HCT116 (cell line): Measurements from ENCODE around the gene FBXO31. TPM values are rescaled to one million over a fixed set of nuclear protein-coding genes. Genes with fewer than 3 reads are reported as not detected.

Experiments used
- ATAC-seq: fragments of 200-7000 bp; cut with Tn5 transposase; 2 replicates; pipeline ENCODE4 v1.9.1; 2020; ENCODE audit warnings: mild to moderate bottlenecking, moderate library complexity
- BruUV-seq: library from RNA; stranded (reverse); fragments of 400-500 nt; replicated peaks from 2 replicates; lab custom pipeline; 2021; lab: Mats Ljungman, UMichigan
- CTCF ChIA-PET: fragments of 300-600 bp; sonication (Branson Sonifier 250); formaldehyde crosslinking; loops from one replicate; lab custom pipeline; 2021; ENCODE audit warnings: antibody characterized with exemption; lab: Charles Lee
- POLR2A ChIA-PET: fragments of 300-600, 350-600 bp; sonication (Branson Sonifier 250); formaldehyde crosslinking; loops from one replicate; lab custom pipeline; 2021; ENCODE audit warnings: antibody characterized with exemption; lab: Charles Lee
- RAD21 ChIA-PET, 2 experiments: fragments of 300-600 bp; sonication (Branson Sonifier 250); formaldehyde crosslinking; loops; one replicate each; lab custom pipeline; 2023; ENCODE audit warnings: low total read pairs in 2 of 2; ENCODE audit not compliant: uncharacterized antibody in 2 of 2, unreplicated experiment in 2 of 2, low non-redundant PET in 1 of 2; lab: Charles Lee
- DNase-seq: peaks from one replicate; pipeline ENCODE4 v3.0.0-alpha.2; 2010; ENCODE audit warnings: low read depth, low spot score
- H2AFZ ChIP-seq: fragments of 200-600 bp; shearing (Covaris generic), sonication (generic); 2 replicates; pipeline ENCODE4 v1.6.1; 2017; ENCODE audit warnings: low read depth, mixed run types, mixed read lengths, antibody characterized with exemption, low read length; ENCODE audit not compliant: poor library complexity, severe bottlenecking
- H3K27ac ChIP-seq: 2 replicates; pipeline ENCODE4 v1.5.1; 2012; ENCODE audit warnings: low read depth, low read length
- H3K27me3 ChIP-seq: fragments of 200-600 bp; sonication (generic); 2 replicates; pipeline ENCODE4 v1.6.1; 2016; ENCODE audit warnings: mixed run types, low read length, mixed read lengths; ENCODE audit not compliant: insufficient read depth
- H3K36me3 ChIP-seq, 2 experiments: fragments of 200-500 bp in 1 of 2; fragments of 200-600 bp in 1 of 2; sonication (Bioruptor generic) in 1 of 2; sonication (generic) in 1 of 2; 2 replicates each; pipeline versions ENCODE4 v1.5.1 to v1.6.1; 2014 to 2016; ENCODE audit warnings: low read length in 2 of 2, inconsistent platforms in 1 of 2, mixed read lengths in 1 of 2, mixed run types in 1 of 2; ENCODE audit not compliant: insufficient read depth in 2 of 2, control insufficient read depth in 1 of 2
- H3K4me1 ChIP-seq, 2 experiments: fragments of 200-600 bp in 1 of 2; sonication (generic) in 1 of 2; 2 replicates each; pipeline versions ENCODE4 v1.5.1 to v1.6.1; 2012 to 2017; ENCODE audit warnings: low read length in 2 of 2, inconsistent platforms in 1 of 2, mild to moderate bottlenecking in 1 of 2, mixed read lengths in 1 of 2, mixed run types in 1 of 2, moderate library complexity in 1 of 2; ENCODE audit not compliant: insufficient read depth in 2 of 2, control insufficient read depth in 1 of 2
- H3K4me2 ChIP-seq: fragments of 200-600 bp; sonication (generic); 2 replicates; pipeline ENCODE4 v1.6.1; 2017; ENCODE audit warnings: mixed run types, low read length, mixed read lengths
- H3K4me3 ChIP-seq, 2 experiments: fragments of 200-600 bp in 1 of 2; sonication (generic) in 1 of 2; replicated peaks in 1 of 2; 2 replicates each; pipeline ENCODE4 v1.5.1; 2011 to 2016; ENCODE audit warnings: low read length in 2 of 2, control low read depth in 1 of 2, low read depth in 1 of 2, mild to moderate bottlenecking in 1 of 2, mixed read lengths in 1 of 2, mixed run types in 1 of 2
- H3K79me2 ChIP-seq: fragments of 200-600 bp; sonication (generic); 2 replicates; pipeline ENCODE4 v1.6.1; 2017; ENCODE audit warnings: mild to moderate bottlenecking, mixed run types, low read length, moderate library complexity, mixed read lengths; ENCODE audit not compliant: insufficient read depth
- H3K9ac ChIP-seq: fragments of 200-600 bp; sonication (generic); 2 replicates; pipeline ENCODE4 v1.6.1; 2016; ENCODE audit warnings: low read length, mixed read lengths
- H3K9me2 ChIP-seq: fragments of 200-600 bp; sonication (generic), shearing (Covaris generic); 2 replicates; pipeline ENCODE4 v1.6.1; 2017; ENCODE audit warnings: mixed run types, mild to moderate bottlenecking, moderate library complexity; ENCODE audit not compliant: insufficient read depth
- H3K9me3 ChIP-seq, 2 experiments: fragments of 200-500 bp in 1 of 2; fragments of 200-600 bp in 1 of 2; sonication (Bioruptor generic) in 1 of 2; sonication (generic) in 1 of 2; 2 replicates each; pipeline ENCODE4 v1.6.1; 2014 to 2017; ENCODE audit warnings: low read length in 2 of 2, mixed read lengths in 2 of 2, inconsistent platforms in 1 of 2, low read depth in 1 of 2, mild to moderate bottlenecking in 1 of 2, mixed run types in 1 of 2, moderate library complexity in 1 of 2; ENCODE audit not compliant: control insufficient read depth in 1 of 2, insufficient read depth in 1 of 2
- H4K20me1 ChIP-seq: fragments of 200-600 bp; sonication (generic), shearing (Covaris generic); 2 replicates; pipeline ENCODE4 v1.6.1; 2017; ENCODE audit warnings: mixed run types, mild to moderate bottlenecking, moderate library complexity; ENCODE audit not compliant: insufficient read depth
- CEBPB ChIP-seq: IDR thresholded peaks from 2 replicates; pipeline ENCODE4 v1.6.1; 2012; ENCODE audit warnings: low read depth
- EGR1 ChIP-seq: IDR thresholded peaks from 2 replicates; pipeline ENCODE4 v1.6.1; 2012; ENCODE audit warnings: low read depth
- EZH2 ChIP-seq: fragments of 200-600 bp; sonication (generic); IDR thresholded peaks from 2 replicates; pipeline ENCODE4 v1.6.1; 2017; ENCODE audit warnings: antibody characterized with exemption, mixed run types
- EZH2phosphoT487 ChIP-seq: fragments of 200-600 bp; IDR thresholded peaks from 2 replicates; pipeline ENCODE4 v1.6.1; 2018; ENCODE audit warnings: antibody characterized with exemption, borderline replicate concordance
- JUND ChIP-seq: IDR thresholded peaks from 2 replicates; pipeline ENCODE4 v1.6.1; 2012
- POLR2A ChIP-seq: IDR thresholded peaks from 2 replicates; pipeline ENCODE4 v1.7.0; 2011; ENCODE audit warnings: borderline replicate concordance; ENCODE audit not compliant: insufficient read depth, insufficient read length; ENCODE audit errors: extremely low read depth
- RAD21 ChIP-seq: IDR thresholded peaks from 2 replicates; pipeline ENCODE4 v1.6.1; 2012; ENCODE audit warnings: low read depth, mild to moderate bottlenecking
- SIN3A ChIP-seq: IDR thresholded peaks from 2 replicates; pipeline ENCODE4 v1.6.1; 2012; ENCODE audit warnings: low read depth
- SP1 ChIP-seq: IDR thresholded peaks from 2 replicates; pipeline ENCODE4 v1.6.1; 2012; ENCODE audit warnings: low read depth
- SRF ChIP-seq: IDR thresholded peaks from 2 replicates; pipeline ENCODE4 v1.6.1; 2012; ENCODE audit warnings: low read depth
- TCF7L2 ChIP-seq: IDR thresholded peaks from 2 replicates; pipeline ENCODE4 v1.7.0; 2011; ENCODE audit warnings: borderline replicate concordance, inconsistent platforms; ENCODE audit not compliant: insufficient read depth, insufficient read length; ENCODE audit errors: extremely low read depth
- YY1 ChIP-seq: IDR thresholded peaks from 2 replicates; pipeline ENCODE4 v1.6.1; 2011; ENCODE audit warnings: low read length, low read depth, moderate library complexity, mild to moderate bottlenecking; ENCODE audit not compliant: insufficient replicate concordance; ENCODE audit errors: extremely low read depth
- ZFX ChIP-seq: fragments of 450-650 bp; IDR thresholded peaks from 2 replicates; pipeline ENCODE4 v1.6.1; 2017
- ZNF274 ChIP-seq: fragments of 200-500 bp; sonication (Bioruptor generic); IDR thresholded peaks from 2 replicates; pipeline ENCODE4 v1.6.1; 2014; ENCODE audit warnings: mild to moderate bottlenecking, low read depth, low read length, inconsistent platforms
- intact Hi-C: fragments of 100-400 bp; cut with micrococcal nuclease; formaldehyde crosslinking; loops from 2 replicates; pipeline ENCODE4 v1.10.0; 2022
- total RNA-seq: library from RNA; stranded (reverse); gene quantifications from one replicate; pipeline ENCODE4 v1.2.1, GENCODE V29; 2021; ENCODE audit not compliant: unreplicated experiment
- TF ChIP-seq, protein P1 (sequence below): IDR thresholded peaks from 2 replicates; pipeline ENCODE4 v1.6.1; 2011; ENCODE audit warnings: mild to moderate bottlenecking, low read length, moderate library complexity; ENCODE audit not compliant: insufficient replicate concordance; ENCODE audit errors: extremely low read depth
- TF ChIP-seq, protein P2 (sequence below): IDR thresholded peaks from 2 replicates; pipeline ENCODE4 v1.6.1; 2012
- TF ChIP-seq, protein P3 (sequence below): IDR thresholded peaks from 2 replicates; pipeline ENCODE4 v1.6.1; 2012
- TF ChIP-seq, protein P4 (sequence below): IDR thresholded peaks from 2 replicates; pipeline ENCODE4 v1.6.1; 2012; ENCODE audit warnings: low read depth

FBXO31 gene
- total RNA-seq, 1 experiment from 2014 or later, result 52.1 TPM

DNA sequence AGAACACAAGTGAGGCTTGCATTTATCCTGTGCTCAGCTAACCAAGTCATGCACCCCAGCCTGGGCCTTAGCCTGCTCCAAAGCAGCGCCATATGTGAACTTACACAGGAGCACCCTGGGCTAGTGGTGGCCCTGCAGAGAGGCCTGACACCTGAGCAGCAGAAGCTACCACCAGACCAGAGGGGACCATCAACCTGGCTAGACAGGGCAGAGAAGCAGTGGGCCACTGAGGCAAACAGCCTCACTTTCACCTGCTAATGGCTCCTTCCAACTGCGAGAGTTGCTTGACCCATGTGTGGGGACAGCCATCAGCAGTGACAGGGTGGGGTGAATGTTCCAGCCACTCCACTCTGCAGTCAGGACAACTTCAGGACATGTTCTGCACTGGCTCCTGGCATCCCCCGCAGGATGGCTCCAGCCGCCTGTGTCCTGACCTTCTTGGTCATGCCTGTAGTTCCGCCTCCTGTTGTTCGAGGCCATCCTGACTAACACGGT, 63.5 kb downstream of the FBXO31 start:
- H3K27me3 ChIP-seq, result no peaks in the 10 kb centered on the region
- H3K36me3 ChIP-seq, result peaks cover 0 to 4% of the 10 kb centered on the region in 2 experiments; a peak in 1 of 4 replicates
- ChIA-PET RAD21 (no interaction called here), CTCF (no interaction called here), POLR2A (no interaction called here)
- intact Hi-C loops, result loop anchor here (5.0 kb wide), 1 partner anchor 62 kb away; the partner anchor contains the start of gene FBXO31
- H3K9me2 ChIP-seq, result no peaks in the 10 kb centered on the region
- H3K4me1 ChIP-seq, result peaks cover 11 to 23% of the 10 kb centered on the region in 2 experiments; a peak in 3 of 4 replicates
- H2AFZ ChIP-seq, result no peak overlapping the region
- TF ChIP-seq YY1 (no peak), SP1 (no peak), SRF (no peak), EZH2 (no peak), TCF7L2 (no peak), EZH2phosphoT487 (no peak), SIN3A (no peak), ZNF274 (no peak), JUND (no peak), RAD21 (no peak), ZFX (no peak), CEBPB (no peak), EGR1 (no peak), POLR2A (no peak)
- TF ChIP-seq, protein P1, sequence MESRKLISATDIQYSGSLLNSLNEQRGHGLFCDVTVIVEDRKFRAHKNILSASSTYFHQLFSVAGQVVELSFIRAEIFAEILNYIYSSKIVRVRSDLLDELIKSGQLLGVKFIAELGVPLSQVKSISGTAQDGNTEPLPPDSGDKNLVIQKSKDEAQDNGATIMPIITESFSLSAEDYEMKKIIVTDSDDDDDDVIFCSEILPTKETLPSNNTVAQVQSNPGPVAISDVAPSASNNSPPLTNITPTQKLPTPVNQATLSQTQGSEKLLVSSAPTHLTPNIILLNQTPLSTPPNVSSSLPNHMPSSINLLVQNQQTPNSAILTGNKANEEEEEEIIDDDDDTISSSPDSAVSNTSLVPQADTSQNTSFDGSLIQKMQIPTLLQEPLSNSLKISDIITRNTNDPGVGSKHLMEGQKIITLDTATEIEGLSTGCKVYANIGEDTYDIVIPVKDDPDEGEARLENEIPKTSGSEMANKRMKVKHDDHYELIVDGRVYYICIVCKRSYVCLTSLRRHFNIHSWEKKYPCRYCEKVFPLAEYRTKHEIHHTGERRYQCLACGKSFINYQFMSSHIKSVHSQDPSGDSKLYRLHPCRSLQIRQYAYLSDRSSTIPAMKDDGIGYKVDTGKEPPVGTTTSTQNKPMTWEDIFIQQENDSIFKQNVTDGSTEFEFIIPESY, result no peak
- TF ChIP-seq, protein P2, sequence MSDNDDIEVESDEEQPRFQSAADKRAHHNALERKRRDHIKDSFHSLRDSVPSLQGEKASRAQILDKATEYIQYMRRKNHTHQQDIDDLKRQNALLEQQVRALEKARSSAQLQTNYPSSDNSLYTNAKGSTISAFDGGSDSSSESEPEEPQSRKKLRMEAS, result no peak
- TF ChIP-seq, protein P3, sequence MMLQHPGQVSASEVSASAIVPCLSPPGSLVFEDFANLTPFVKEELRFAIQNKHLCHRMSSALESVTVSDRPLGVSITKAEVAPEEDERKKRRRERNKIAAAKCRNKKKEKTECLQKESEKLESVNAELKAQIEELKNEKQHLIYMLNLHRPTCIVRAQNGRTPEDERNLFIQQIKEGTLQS, result no peak
- TF ChIP-seq, protein P4, sequence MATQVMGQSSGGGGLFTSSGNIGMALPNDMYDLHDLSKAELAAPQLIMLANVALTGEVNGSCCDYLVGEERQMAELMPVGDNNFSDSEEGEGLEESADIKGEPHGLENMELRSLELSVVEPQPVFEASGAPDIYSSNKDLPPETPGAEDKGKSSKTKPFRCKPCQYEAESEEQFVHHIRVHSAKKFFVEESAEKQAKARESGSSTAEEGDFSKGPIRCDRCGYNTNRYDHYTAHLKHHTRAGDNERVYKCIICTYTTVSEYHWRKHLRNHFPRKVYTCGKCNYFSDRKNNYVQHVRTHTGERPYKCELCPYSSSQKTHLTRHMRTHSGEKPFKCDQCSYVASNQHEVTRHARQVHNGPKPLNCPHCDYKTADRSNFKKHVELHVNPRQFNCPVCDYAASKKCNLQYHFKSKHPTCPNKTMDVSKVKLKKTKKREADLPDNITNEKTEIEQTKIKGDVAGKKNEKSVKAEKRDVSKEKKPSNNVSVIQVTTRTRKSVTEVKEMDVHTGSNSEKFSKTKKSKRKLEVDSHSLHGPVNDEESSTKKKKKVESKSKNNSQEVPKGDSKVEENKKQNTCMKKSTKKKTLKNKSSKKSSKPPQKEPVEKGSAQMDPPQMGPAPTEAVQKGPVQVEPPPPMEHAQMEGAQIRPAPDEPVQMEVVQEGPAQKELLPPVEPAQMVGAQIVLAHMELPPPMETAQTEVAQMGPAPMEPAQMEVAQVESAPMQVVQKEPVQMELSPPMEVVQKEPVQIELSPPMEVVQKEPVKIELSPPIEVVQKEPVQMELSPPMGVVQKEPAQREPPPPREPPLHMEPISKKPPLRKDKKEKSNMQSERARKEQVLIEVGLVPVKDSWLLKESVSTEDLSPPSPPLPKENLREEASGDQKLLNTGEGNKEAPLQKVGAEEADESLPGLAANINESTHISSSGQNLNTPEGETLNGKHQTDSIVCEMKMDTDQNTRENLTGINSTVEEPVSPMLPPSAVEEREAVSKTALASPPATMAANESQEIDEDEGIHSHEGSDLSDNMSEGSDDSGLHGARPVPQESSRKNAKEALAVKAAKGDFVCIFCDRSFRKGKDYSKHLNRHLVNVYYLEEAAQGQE, result no peak
- no peak for ATAC-seq
- H3K9ac ChIP-seq, result no peak overlapping the region
- DNase-seq, result no peak
- H3K9me3 ChIP-seq, result no peaks in the 10 kb centered on the region
- no TSS peak for BruUV-seq
- H3K4me2 ChIP-seq, result no peak overlapping the region
- peaks cover 6% of the 10 kb centered on the region; the same call in 1 of the 2 replicates for H4K20me1 ChIP-seq
- no peak overlapping the region for H3K27ac ChIP-seq
- H3K4me3 ChIP-seq, result no peak overlapping the region
- peaks cover 19% of the 10 kb centered on the region for H3K79me2 ChIP-seq
